ENCODE data around the gene SNED1.

DNA sequence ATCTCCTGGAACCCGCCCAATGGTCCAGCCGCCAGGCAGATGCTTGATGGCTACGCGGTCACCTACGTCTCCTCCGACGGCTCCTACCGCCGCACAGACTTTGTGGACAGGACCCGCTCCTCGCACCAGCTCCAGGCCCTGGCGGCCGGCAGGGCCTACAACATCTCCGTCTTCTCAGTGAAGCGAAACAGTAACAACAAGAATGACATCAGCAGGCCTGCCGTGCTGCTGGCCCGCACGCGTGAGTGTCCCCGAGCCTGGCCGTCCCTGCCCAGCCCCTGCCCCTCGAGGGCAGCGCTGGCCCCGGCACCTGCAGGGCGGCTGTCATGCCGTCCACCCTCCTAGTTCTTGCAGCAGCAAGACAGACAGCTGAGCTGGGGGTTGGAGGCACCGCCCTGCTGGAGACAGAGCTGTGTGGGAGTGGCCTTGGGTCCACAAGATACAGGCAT is 67.0 kb downstream of the SNED1 start:
- no peak for TF ChIP-seq SREBF1 (IDR thresholded peaks at IDR 0.05; ENCODE audit: borderline replicate concordance, low read depth, low read length)
- no peak for TF ChIP-seq NONO (IDR thresholded peaks at IDR 0.05; ENCODE audit: low read depth in 2 of 2, low read length in 1 of 2)
- TF ChIP-seq, protein P1, sequence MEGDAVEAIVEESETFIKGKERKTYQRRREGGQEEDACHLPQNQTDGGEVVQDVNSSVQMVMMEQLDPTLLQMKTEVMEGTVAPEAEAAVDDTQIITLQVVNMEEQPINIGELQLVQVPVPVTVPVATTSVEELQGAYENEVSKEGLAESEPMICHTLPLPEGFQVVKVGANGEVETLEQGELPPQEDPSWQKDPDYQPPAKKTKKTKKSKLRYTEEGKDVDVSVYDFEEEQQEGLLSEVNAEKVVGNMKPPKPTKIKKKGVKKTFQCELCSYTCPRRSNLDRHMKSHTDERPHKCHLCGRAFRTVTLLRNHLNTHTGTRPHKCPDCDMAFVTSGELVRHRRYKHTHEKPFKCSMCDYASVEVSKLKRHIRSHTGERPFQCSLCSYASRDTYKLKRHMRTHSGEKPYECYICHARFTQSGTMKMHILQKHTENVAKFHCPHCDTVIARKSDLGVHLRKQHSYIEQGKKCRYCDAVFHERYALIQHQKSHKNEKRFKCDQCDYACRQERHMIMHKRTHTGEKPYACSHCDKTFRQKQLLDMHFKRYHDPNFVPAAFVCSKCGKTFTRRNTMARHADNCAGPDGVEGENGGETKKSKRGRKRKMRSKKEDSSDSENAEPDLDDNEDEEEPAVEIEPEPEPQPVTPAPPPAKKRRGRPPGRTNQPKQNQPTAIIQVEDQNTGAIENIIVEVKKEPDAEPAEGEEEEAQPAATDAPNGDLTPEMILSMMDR (IDR thresholded peaks at IDR 0.05 in 2 of 3, conservative IDR thresholded peaks at IDR 0.05 in 1 of 3; ENCODE audit: insufficient read depth in 2 of 3, low read depth in 1 of 3, low read length in 3 of 3): no peak
- no peak for TF ChIP-seq EP300 (IDR thresholded peaks at IDR 0.05; ENCODE audit: low read length)
- TF ChIP-seq RUNX1 (IDR thresholded peaks at IDR 0.05; ENCODE audit: low read depth): no peak
- no peak for TF ChIP-seq FOXK1 (CRISPR knock-in tag; IDR thresholded peaks at IDR 0.05; ENCODE audit: borderline replicate concordance)
- no peak for TF ChIP-seq ZBTB7A (IDR thresholded peaks at IDR 0.05; ENCODE audit: borderline replicate concordance, control insufficient read depth, low read depth, low read length)
- no peak for TF ChIP-seq ZBTB8A (IDR thresholded peaks at IDR 0.05; ENCODE audit: partially characterized antibody)
- no peak for TF ChIP-seq HIVEP1 (CRISPR knock-in tag; IDR thresholded peaks at IDR 0.05)
- no peak for TF ChIP-seq ESRRA (IDR thresholded peaks at IDR 0.05; ENCODE audit: borderline replicate concordance, low read depth)
- TF ChIP-seq ZBTB1 (CRISPR knock-in tag; IDR thresholded peaks at IDR 0.05; ENCODE audit: borderline replicate concordance, low read depth): no peak
- no peak for TF ChIP-seq KAT7 (CRISPR knock-in tag; IDR thresholded peaks at IDR 0.05; ENCODE audit: borderline replicate concordance)
- TF ChIP-seq JUND (IDR thresholded peaks at IDR 0.05; ENCODE audit: borderline replicate concordance, low read depth, low read length): no peak
- no peak for TF ChIP-seq JUND (tag; IDR thresholded peaks at IDR 0.05; ENCODE audit: borderline replicate concordance, low read depth, low read length)
